Activated CD4-positive, alpha-beta T cell treated with anti-CD3 and anti-CD28 coated beads for 48 hours (primary cell): ENCODE measurements around the gene MAD1L1.

Experiments used
- DNase-seq: peaks from one replicate; pipeline ENCODE4 v3.0.0-alpha.2; 2020

MAD1L1 gene

GRCh38 chr7:1787681-1788235, 445.0 kb downstream of the MAD1L1 start:
- DNase-seq, result no peak

- DNase-seq, result no peak
Observed at GRCh38 chr7:1787241-1787640, 445.5 kb downstream of the MAD1L1 start.

GRCh38 chr7:1785839-1786238, 446.9 kb downstream of the MAD1L1 start:
- no peak for DNase-seq

DNA sequence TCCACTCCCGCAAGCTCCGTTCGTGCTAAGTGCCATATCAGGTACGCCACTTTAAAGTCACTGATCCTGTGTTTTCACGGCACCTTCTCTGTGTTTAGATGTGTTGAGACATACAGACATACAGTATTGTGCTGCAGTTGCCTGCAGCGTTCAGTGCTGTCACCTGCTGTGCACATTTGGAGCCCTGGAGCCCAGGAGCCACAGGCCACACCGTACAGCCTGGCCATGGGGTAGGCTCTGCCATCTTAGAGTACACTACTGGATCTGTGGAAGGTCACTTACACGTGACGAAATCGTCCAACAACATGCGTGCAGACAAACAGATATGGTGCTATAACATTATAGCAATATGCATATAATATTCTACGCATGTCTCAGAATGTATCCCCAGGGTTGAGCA, 451.4 kb downstream of the MAD1L1 start:
- no peak for DNase-seq

DNA sequence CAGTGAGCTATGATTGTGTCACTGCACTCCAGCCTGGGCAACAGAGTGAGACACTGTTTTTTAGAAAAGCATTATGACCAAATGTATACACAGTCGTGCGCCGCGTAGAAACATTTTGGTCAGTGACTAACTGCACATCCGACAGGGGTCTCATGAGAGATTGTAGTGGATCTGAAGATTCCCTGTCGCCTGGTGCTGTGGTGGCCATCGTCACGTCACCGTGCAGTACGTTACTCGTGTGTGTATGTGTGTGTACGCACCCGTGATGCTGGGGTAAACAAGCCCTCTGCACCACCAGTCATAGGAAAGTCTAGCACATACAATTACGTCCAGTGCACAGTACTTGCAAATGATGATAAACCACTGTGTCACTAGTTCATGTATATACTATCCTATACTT, 453.3 kb downstream of the MAD1L1 start:
- no peak for DNase-seq

GRCh38 chr7:1777122-1777521, 455.6 kb downstream of the MAD1L1 start:
- DNase-seq, result no peak

GRCh38 chr7:1775389-1775788, 457.4 kb downstream of the MAD1L1 start:
- no peak for DNase-seq

DNA sequence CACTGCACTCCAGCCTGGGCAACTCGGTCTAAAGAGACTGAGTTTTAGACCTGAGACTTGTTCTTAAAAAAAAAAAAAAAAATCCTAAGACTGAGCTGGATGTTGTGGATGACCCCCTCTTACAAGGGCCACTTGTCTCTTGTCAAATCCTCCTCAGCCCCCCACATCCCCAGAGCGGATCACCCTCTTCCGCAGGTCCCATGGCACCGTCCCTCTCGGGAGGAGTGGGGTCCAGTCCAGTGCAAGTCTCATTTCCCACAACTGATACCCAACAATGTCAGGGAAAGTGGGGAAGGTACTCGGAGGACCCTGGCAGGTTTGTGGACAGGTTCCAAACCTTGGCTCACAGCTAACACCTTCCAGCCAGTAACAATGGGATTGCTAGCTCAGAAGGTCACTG, 462.4 kb downstream of the MAD1L1 start:
- DNase-seq, result no peak

GRCh38 chr7:1769286-1770200, 463.2 kb downstream of the MAD1L1 start:
- no peak for DNase-seq

DNA sequence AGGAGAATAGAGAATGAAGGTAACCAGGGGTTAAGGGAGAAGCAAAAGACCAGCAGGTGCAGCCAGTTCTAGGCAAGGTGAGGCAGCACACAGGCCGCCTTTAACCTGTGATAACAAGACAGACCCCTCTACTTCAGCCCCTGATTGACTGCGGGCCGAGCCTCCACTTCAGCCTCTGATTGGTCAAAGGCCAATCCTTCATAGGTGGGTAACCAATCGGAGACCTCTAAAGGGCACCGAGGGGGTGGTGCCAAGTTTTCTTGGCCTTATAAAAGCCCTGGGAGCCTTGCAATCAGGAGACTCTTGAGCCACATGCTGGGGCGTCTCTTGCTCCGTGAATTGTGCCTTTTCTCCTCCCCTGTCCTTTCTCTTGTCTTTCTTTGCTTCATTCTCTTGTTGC, 463.9 kb downstream of the MAD1L1 start:
- DNase-seq, result no peak

GRCh38 chr7:1767524-1767923, 465.2 kb downstream of the MAD1L1 start:
- no peak for DNase-seq
